T follicular helper cell (primary cell): ENCODE data around the gene HJV.
A peak's percentile ranks its signal among the peaks of the same experiment; 100 is the strongest.

Experiments
- DNase-seq: peaks from one replicate; pipeline ENCODE4 v3.0.0-alpha.2; 2020; ENCODE audit warnings: low read depth

Gene HJV

DNA sequence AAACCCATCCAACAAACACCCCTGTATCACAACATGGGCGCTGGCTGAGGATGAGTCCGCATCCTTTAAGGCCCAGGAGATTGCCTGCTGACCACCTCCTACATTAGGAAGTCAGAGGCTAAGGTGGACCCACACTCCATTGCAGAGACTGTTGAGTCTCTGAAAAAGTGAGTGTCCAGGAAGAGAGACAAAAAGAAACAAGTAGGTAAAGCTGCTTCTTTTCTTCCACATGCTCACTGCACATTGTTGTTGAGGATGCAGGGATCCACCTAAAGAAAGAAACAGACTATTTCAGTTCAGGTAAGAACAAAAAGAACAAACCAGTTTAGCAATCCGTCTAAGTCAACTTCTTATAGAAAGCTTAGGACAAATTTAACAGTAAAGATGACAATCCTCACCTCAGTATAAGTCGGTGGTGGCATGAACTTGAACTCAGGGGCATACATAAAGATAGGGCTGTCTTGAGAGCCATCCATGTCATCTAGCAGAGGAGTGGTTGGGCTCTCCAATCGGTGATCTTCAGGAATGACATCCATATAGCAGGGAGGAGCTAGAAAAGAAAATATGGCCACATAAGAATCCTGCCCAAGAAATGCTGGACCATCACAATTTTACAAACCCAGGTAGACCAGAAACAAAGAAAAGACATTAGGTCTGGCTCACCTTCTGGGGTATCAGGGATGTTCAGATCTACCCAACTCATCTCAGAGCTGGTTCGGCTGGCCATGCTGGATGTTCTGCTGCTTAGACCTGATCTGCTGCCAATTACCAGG is 27.7 kb downstream of the HJV start:
- no peak for DNase-seq

DNA sequence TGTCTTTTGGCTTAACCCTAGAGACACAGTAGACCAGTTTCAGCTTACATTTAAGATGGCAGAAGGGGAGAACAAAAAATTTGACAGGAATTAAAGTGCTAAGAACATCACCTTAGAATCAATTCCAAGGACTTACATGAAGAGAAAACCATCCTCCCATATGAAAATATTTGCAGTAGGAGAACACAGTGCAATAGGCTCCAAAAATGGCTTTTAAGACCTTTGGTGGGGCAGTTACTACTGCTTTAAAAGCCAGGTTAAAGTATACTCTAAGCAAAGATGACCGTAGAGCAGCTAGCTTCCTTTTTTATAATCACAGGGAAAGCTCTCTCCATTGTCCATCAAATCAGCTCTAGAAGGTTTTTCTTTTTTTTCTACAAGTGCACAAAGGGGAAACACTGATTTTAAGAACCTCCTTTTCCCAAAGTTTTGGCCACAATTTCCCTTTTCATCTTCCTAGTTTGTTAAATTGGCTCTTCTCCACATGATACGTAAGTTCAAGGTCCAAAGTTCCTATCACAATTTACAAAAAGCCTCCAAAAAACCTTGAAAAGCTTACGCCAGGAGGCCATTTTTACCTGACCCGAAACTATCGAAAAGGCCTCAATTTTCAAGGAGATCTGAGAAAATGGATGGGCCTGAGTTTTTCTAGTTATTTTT is 28.4 kb downstream of the HJV start:
- no peak for DNase-seq

GRCh38 chr1:145992502-145992936 is 29.0 kb downstream of the HJV start:
- no peak for DNase-seq

- no peak for DNase-seq
Observed at GRCh38 chr1:145991735-145992412, 29.7 kb downstream of the HJV start.

GRCh38 chr1:145990249-145990855 is 31.2 kb downstream of the HJV start:
- DNase-seq, result no peak

GRCh38 chr1:145988773-145989172 is 32.8 kb downstream of the HJV start:
- no peak for DNase-seq

DNA sequence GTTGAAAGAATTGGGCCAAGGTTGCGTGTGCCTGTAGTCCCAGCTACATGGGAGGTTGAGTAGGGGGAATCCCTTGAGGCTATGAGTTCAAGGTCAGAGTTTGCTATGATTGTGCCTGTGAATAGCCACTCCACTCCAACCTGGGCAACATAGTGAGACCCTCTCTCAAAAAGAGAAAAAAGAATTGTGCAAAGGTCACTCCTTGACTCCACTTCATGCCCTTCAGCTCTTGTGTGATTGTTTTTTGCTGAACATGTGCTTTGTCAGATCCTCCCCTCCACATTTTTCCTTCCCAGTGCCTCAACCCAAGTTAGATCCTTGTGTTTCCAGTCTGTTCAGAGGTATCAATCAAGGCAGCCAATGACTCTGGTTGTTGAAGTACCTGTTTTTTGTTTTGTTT is 33.6 kb downstream of the HJV start:
- DNase-seq, result no peak

DNA sequence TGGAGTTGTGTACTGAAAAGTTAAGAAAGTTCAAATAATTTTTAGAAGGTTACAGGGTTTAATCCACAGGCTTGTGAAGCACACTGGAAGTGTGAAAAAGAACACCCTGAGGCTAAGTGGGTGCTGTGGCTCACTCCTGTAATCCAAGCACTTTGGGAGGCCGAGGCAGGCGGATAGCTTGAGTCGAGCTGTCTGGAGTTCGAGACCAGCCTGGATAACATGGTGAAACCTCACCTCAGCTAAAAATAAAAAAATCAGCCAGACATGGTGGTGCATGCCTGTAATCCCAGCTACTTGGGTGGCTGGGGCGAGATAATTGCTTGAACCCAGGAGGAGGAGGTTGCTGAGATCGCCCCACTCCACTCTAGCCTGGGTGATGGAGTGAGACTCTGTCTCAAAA is 35.0 kb downstream of the HJV start:
- DNase-seq, result no peak

DNA sequence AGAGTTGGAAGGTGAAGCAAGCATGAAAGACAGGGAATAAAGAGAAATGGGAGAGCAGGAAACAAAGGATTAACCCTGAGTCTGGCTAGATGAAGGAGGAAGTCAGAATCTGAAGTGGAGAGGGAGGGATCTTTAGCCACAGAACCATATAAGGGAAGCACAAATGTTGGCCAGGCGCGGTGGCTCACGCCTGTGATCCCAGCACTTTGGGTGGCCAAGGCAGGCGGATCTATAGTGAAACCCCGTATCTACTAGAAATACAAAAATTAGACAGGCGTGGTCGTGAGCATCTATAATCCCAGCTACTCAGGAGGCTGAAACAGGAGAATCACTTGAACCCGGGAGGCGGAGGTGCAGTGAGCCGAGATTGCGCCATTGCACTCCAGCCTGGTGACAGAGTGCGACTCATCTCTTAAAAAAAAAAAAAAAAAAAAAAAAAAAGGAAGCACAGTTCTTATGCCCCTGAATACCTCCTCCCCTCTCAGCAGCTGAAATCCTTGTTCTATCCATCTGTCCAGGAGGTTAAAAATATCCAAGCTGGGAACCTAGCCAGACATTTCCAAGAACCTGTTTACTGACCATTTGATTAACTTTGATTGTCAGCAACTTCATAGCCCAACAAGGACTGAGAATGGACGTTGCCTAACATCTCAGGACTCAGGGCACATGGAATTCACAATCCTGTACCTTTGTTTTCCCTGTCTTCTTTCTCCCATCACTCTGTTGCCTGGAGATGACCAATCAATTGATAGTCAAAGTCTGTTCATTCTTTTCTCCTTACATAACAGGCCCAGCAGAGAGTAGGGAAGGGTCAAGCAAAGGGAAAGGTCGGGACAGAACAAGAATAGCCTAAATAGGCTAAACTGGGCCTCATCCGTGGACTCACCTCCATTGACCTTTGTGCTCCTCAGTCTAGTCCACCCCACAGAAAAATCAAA is 35.8 kb downstream of the HJV start:
- no peak for DNase-seq

- DNase-seq, result no peak
Observed at GRCh38 chr1:145985129-145985501, 36.4 kb downstream of the HJV start.

DNA sequence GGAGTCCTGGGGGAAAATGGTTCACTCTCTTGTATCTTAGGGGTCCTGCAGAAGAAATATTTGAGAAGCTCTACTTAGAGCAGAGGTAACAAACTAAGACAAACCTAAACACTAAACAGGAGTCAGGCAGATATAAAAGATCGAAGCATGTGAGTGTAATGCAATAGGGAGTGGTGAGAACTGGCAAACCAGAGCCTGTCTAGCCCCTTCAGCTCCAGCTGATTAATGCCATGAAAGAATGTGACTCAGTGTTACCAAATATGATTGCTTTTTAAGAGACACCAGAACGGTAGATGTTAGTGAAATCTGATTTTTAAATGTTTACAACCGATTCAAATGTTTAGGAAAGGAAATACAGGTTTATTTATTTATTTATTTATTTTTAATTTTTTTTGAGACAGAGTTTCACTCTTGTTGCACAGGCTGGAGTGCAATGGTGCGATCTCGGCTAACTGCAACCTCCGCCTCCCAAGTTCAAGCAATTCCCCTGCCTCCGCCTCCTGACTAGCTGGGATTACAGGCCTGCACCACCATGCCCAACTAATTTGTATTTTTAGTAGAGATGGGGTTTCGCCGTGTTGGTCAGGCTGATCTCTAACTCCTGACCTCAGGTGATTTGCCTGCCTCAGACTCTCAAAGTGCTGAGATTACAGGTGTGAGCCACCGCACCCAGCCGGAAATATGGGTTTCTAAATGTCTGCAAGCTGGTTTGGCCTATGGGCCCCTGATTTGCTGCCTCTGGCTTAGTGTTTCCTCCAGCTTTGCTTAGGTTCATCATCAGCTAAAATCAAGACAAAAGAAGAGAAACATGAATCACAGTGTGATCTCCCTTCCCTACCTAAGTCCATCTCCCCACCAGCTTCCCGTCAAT is 37.3 kb downstream of the HJV start:
- DNase-seq, result no peak

- no peak for DNase-seq
Observed at GRCh38 chr1:145983206-145983675, 38.3 kb downstream of the HJV start.

- DNase-seq, result no peak
Observed at GRCh38 chr1:145982010-145982723, 39.4 kb downstream of the HJV start.

DNA sequence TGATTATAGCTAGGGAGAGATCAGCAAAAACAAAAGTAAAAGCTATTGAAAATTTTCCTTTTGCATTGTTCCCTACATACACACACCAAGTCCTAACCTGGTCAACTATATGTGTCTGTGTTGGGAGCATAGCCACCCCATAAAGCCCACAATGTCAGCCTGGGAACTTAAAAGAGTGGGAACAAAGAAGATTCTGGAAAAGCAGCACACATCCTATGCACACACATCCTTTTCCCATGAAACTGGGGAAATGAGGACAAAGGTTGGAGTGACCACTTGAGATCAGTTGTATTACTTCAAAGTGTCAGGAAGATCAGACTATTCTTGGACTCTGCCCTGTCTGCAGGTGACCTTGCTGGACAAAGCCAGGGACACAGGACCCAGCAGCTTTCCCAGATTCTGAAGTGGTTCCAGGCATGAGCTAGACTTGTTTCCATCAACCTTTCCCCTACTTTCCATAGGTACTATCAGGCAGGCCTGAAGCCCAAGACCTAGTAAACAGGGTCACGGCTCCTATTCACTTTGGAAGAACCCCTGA is 41.0 kb downstream of the HJV start:
- no peak for DNase-seq

DNA sequence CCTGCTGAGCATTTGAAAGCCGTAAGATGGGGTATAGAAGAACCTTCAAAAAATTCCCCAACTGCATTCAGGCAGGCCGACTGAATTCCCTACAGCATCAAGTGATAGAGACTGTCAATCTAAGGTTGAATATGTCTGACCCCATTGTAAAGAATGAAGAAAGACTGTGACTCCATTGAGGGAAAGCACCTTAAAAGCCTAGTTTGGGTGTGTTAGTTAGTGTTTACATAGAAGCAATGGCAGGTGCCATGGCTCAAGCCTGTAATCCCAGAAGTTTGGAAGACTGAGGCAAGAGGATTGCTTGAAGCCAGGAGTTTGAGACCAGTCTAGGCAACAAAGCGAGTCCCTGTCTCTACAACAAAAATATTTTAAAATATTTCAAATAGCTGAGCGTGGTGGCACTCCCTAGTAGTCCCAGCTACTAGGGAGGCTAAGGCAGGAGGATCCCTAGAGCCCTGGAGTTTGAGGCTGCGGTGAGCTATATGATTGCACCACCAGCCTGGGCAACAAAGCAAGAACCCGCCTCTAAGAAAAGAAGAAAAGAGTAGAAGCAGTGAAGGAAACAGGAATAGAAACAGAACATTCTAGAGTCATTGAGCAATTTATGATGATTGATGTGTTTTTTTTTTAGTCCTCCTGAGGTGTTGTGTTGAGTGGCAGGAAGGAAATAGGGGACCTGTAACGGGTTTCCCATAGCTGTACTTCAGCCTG is 41.6 kb downstream of the HJV start:
- no peak for DNase-seq

GRCh38 chr1:145978854-145979745 is 42.4 kb downstream of the HJV start:
- peak; percentile 56 for DNase-seq

- DNase-seq, result no peak
Observed at GRCh38 chr1:145978471-145978853, 43.1 kb downstream of the HJV start.
